Gastroesophageal sphincter (tissue), 3 donors: ENCODE data around the gene HDGFL2.
A peak's percentile ranks its signal among the peaks of the same experiment; 100 is the strongest.

ENCODE experiments used
- CTCF ChIP-seq, 4 experiments: fragments of 200-600 bp in 2 of 4; fragments of 450-650 bp in 2 of 4; sonication (generic) in 1 of 4; IDR thresholded peaks; one replicate each; pipeline ENCODE4 v1.5.1; 2017 to 2019; ENCODE audit warnings: antibody characterized with exemption in 4 of 4, mild to moderate bottlenecking in 2 of 4, moderate library complexity in 2 of 4
- EP300 ChIP-seq: sonication (generic); formaldehyde crosslinking; IDR thresholded peaks from one replicate; pipeline ENCODE4 v1.6.1; 2017; ENCODE audit warnings: antibody characterized with exemption, mild to moderate bottlenecking

GRCh38 chr19:4449022-4449638, 23.0 kb upstream of the HDGFL2 start:
- TF ChIP-seq EP300 (no peak), CTCF (IDR thresholded peaks at IDR 0.05) (peak in 3 of 4 experiments; percentile 29 to 39 (median 34))
